GM12872 (cell line): ENCODE results near the gene CHRNA7.

Experiments
- CTCF ChIP-seq: IDR thresholded peaks from 3 replicates; pipeline ENCODE4 v1.5.1; 2011; ENCODE audit warnings: low read depth, mild to moderate bottlenecking, low read length, moderate library complexity; ENCODE audit not compliant: insufficient read depth

CHRNA7 gene

GRCh38 chr15:32122013-32122412 is 91.7 kb downstream of the CHRNA7 start:
- TF ChIP-seq CTCF: no peak

- no peak for TF ChIP-seq CTCF
Observed at GRCh38 chr15:32123473-32123872, 93.2 kb downstream of the CHRNA7 start.

DNA sequence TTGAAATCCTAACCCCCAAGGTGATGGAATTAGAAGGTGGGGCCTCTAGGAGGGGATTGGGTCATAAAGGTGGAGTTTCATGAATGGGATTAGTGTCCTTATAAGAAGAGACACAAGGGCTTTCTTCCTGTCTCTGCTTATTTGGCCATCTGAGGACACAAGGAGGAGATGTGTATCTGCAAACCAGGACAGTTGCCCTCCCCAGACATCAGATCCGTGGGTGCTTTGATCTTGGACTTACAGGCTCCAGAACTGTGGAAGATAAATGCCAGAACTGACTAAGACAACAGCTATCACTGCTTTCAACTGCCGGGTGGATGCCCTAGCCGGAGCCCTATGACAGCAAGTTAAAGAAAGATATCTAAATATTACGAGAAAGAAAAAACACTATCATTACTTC is 94.4 kb downstream of the CHRNA7 start:
- TF ChIP-seq CTCF: no peak

GRCh38 chr15:32125595-32125994 is 95.3 kb downstream of the CHRNA7 start:
- no peak for TF ChIP-seq CTCF

- no peak for TF ChIP-seq CTCF
Observed at GRCh38 chr15:32129815-32130214, 99.5 kb downstream of the CHRNA7 start.

- no peak for TF ChIP-seq CTCF
Observed at GRCh38 chr15:32130823-32131222, 100.5 kb downstream of the CHRNA7 start.

GRCh38 chr15:32131803-32132202 is 101.5 kb downstream of the CHRNA7 start:
- no peak for TF ChIP-seq CTCF

GRCh38 chr15:32132859-32133258 is 102.5 kb downstream of the CHRNA7 start:
- no peak for TF ChIP-seq CTCF
